Duodenal mucosa (tissue), 2 donors: ENCODE measurements around the gene NTN1.
A peak's percentile ranks its signal among the peaks of the same experiment; 100 is the strongest.

Experiments
- H3K27ac ChIP-seq: one replicate; pipeline ENCODE4 v1.7.0; 2013; ENCODE audit warnings: low read depth, low read length
- H3K27me3 ChIP-seq, 2 donors: one replicate each; pipeline ENCODE4 v1.7.0; 2013; ENCODE audit warnings: low read length in 2 of 2, control low read depth in 1 of 2; ENCODE audit not compliant: insufficient read depth in 2 of 2, control insufficient read depth in 1 of 2
- H3K36me3 ChIP-seq, 2 donors: one replicate each; pipeline ENCODE4 v1.7.0; 2013; ENCODE audit warnings: low read length in 2 of 2, control low read depth in 1 of 2; ENCODE audit not compliant: insufficient read depth in 2 of 2, control insufficient read depth in 1 of 2
- H3K4me1 ChIP-seq, 2 donors: one replicate each; pipeline ENCODE4 v1.7.0; 2013; ENCODE audit warnings: low read length in 2 of 2, control low read depth in 1 of 2; ENCODE audit not compliant: insufficient read depth in 2 of 2, control insufficient read depth in 1 of 2
- H3K4me3 ChIP-seq, 2 donors: one replicate each; pipeline ENCODE4 v1.7.0; 2013; ENCODE audit warnings: low read length in 2 of 2, low read depth in 1 of 2
- H3K9ac ChIP-seq, 2 donors: one replicate each; pipeline ENCODE4 v1.7.0; 2013; ENCODE audit warnings: low read length in 2 of 2, low read depth in 1 of 2
- H3K9me3 ChIP-seq, 2 donors: one replicate each; pipeline ENCODE4 v1.7.0; 2013; ENCODE audit warnings: low read length in 2 of 2, control low read depth in 1 of 2; ENCODE audit not compliant: control insufficient read depth in 1 of 2

NTN1 gene

GRCh38 chr17:9021992-9022572, 772 bp downstream of the NTN1 start:
- Histone ChIP-seq H3K27ac (no peak overlapping the region), H3K4me1 (peaks cover 20 to 23% of the 10 kb centered on the region in 2 donors), H3K27me3 (peaks cover 21 to 27% of the 10 kb centered on the region in 2 donors), H3K9ac (peak overlapping the region; percentile 18 to 22), H3K9me3 (no peaks in the 10 kb centered on the region), H3K36me3 (no peaks in the 10 kb centered on the region), H3K4me3 (peak overlapping the region; percentile 52 to 63)

GRCh38 chr17:9022573-9023391, 1.5 kb downstream of the NTN1 start:
- Histone ChIP-seq H3K4me3 (peak overlapping the region; percentile 52 to 63), H3K4me1 (peaks cover 15 to 18% of the 10 kb centered on the region in 2 donors), H3K27ac (no peak overlapping the region), H3K9ac (peak overlapping the region in 1 of 2 donors; percentile 22), H3K27me3 (peaks cover 21 to 27% of the 10 kb centered on the region in 2 donors), H3K36me3 (no peaks in the 10 kb centered on the region), H3K9me3 (no peaks in the 10 kb centered on the region)

GRCh38 chr17:9023392-9024218, 2.3 kb downstream of the NTN1 start:
- Histone ChIP-seq H3K9ac (no peak overlapping the region), H3K27me3 (peaks cover 21 to 27% of the 10 kb centered on the region in 2 donors), H3K4me1 (peaks cover 12 to 18% of the 10 kb centered on the region in 2 donors), H3K4me3 (peak overlapping the region; percentile 52 to 63), H3K36me3 (no peaks in the 10 kb centered on the region), H3K9me3 (no peaks in the 10 kb centered on the region), H3K27ac (no peak overlapping the region)

- Histone ChIP-seq H3K36me3 (no peaks in the 10 kb centered on the region), H3K9me3 (no peaks in the 10 kb centered on the region), H3K4me1 (peaks cover 12 to 18% of the 10 kb centered on the region in 2 donors), H3K4me3 (no peak overlapping the region), H3K9ac (no peak overlapping the region), H3K27me3 (peaks cover 21 to 27% of the 10 kb centered on the region in 2 donors), H3K27ac (no peak overlapping the region)
Measured at GRCh38 chr17:9024497-9024896, 3.2 kb downstream of the NTN1 start.

GRCh38 chr17:9026741-9027140, 5.4 kb downstream of the NTN1 start:
- Histone ChIP-seq H3K27me3 (peaks cover 16 to 24% of the 10 kb centered on the region in 2 donors), H3K4me3 (no peak overlapping the region), H3K27ac (no peak overlapping the region)

GRCh38 chr17:9028202-9028987, 7.1 kb downstream of the NTN1 start:
- H3K36me3 ChIP-seq: no peaks in the 10 kb centered on the region
- no peak overlapping the region for H3K9ac ChIP-seq
- no peak overlapping the region for H3K4me3 ChIP-seq
- H3K27ac ChIP-seq: no peak overlapping the region
- peaks cover 6 to 13% of the 10 kb centered on the region in 2 donors for H3K27me3 ChIP-seq
- peaks cover 0 to 3% of the 10 kb centered on the region in 2 donors for H3K4me1 ChIP-seq
- H3K9me3 ChIP-seq: no peaks in the 10 kb centered on the region

More at GRCh38 chr17:9026741-9027140, 5.4 kb downstream of the NTN1 start:
- Histone ChIP-seq H3K9me3 (no peaks in the 10 kb centered on the region), H3K9ac (no peak overlapping the region), H3K4me1 (peaks cover 6 to 13% of the 10 kb centered on the region in 2 donors), H3K36me3 (no peaks in the 10 kb centered on the region)

GRCh38 chr17:9028988-9029570, 7.8 kb downstream of the NTN1 start:
- Histone ChIP-seq H3K27me3 (peaks cover 0 to 12% of the 10 kb centered on the region in 2 donors), H3K27ac (no peak overlapping the region), H3K36me3 (no peaks in the 10 kb centered on the region), H3K9me3 (no peaks in the 10 kb centered on the region), H3K4me1 (no peaks in the 10 kb centered on the region), H3K4me3 (no peak overlapping the region), H3K9ac (no peak overlapping the region)

- no peak overlapping the region for H3K27ac ChIP-seq
- H3K9ac ChIP-seq: no peak overlapping the region
- H3K36me3 ChIP-seq: no peaks in the 10 kb centered on the region
Measured at GRCh38 chr17:9032151-9032550, 10.8 kb downstream of the NTN1 start.

GRCh38 chr17:9032583-9032982, 11.3 kb downstream of the NTN1 start:
- H3K27me3 ChIP-seq: no peaks in the 10 kb centered on the region
- H3K9me3 ChIP-seq: no peaks in the 10 kb centered on the region
- no peak overlapping the region for H3K4me3 ChIP-seq
- H3K4me1 ChIP-seq: no peaks in the 10 kb centered on the region
- no peak overlapping the region for H3K27ac ChIP-seq
- H3K9ac ChIP-seq: no peak overlapping the region
- H3K36me3 ChIP-seq: no peaks in the 10 kb centered on the region

More at GRCh38 chr17:9032151-9032550, 10.8 kb downstream of the NTN1 start:
- no peaks in the 10 kb centered on the region for H3K9me3 ChIP-seq
- H3K4me1 ChIP-seq: no peaks in the 10 kb centered on the region
- no peaks in the 10 kb centered on the region for H3K27me3 ChIP-seq
- H3K4me3 ChIP-seq: no peak overlapping the region
